HG02938 (cell line): ENCODE measurements around the gene SLC25A28.

Experiments
- ATAC-seq: cut with Tn5 transposase; IDR thresholded peaks from one replicate; pipeline ENCODE4 v1.9.1; 2021; ENCODE audit warnings: mild to moderate bottlenecking, moderate library complexity; ENCODE audit not compliant: unreplicated experiment

Gene SLC25A28

GRCh38 chr10:99593312-99593711, 26.9 kb downstream of the SLC25A28 start:
- ATAC-seq = no peak

GRCh38 chr10:99590799-99591198, 29.4 kb downstream of the SLC25A28 start:
- ATAC-seq = no peak

DNA sequence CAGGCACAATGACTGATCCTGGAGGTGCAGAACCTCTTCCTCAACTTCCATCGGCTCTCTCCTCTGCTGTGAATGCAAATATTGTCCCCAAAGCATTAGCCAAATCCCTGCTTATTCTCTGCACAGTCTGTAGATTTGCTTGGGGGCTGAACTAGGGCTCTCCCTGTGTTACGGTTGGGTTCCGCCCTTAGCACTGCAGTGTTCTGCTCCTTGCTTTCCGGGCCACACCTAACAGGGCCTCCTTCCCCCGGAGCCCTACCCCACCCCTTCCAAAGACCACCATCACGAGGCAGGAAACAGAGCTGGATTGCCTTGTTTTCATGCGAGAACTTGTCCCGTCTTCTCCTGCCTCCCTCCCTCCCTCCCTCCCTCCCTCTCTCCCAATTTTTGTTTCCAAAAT, 36.6 kb downstream of the SLC25A28 start:
- no peak for ATAC-seq

GRCh38 chr10:99582255-99582770, 37.9 kb downstream of the SLC25A28 start:
- no peak for ATAC-seq

DNA sequence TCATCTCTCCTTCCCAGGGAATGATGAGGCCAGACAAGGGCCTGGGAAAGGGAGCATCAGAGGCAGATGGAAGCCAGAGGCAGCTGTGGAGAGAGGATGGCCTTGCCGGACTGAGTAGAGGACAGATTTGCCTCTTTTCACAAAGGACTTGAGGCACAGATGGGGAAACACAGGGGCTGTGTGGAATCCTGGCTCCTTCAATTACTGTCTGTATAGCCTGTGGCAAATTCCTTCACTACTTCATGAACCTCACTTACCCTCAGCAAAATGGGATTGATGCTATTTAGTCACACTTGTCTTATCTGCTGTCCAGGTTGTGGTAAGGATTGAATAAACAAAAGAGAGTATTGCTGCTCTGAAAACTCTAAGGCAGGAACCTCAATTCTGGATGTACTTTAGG, 40.3 kb downstream of the SLC25A28 start:
- ATAC-seq = no peak

DNA sequence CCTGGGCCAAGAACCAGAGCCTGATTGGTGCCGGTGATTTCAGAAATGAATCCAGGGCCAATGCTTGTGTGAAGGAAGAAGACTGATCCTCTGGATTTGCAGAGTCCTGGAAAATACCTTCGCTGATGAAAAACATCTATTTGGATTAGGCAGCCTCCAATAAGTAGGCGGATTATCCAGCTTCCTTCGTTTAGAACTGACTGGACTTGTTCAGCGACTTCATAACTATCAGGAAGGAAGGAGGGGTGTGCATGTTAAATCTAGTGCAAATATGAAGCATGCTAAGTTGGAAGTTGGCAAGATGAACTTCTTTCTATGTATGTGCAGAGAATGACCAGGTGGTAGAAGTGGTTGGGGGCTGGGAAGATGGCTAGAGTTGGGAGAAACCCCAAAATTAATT, 46.4 kb downstream of the SLC25A28 start:
- no peak for ATAC-seq

DNA sequence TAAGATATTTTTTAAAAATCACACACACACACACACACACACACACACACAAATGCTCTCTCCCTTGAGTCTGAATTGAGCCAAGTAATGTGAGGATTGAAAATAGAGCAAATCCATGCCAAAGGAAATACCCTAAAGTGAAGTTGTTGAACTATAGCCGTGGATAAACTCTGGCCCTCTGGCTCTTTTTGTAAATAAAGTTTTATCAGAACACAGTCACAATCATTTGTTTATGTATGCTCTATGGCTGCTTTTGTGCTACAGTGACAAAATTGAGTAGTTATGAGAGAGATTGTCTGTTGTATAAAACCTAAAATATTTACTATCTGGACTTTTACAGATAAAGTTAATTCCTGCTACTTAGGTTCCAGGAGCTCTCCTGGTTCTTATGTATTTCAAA, 48.4 kb downstream of the SLC25A28 start:
- no peak for ATAC-seq

- no peak for ATAC-seq
Observed at GRCh38 chr10:99569961-99570360, 50.3 kb downstream of the SLC25A28 start.

DNA sequence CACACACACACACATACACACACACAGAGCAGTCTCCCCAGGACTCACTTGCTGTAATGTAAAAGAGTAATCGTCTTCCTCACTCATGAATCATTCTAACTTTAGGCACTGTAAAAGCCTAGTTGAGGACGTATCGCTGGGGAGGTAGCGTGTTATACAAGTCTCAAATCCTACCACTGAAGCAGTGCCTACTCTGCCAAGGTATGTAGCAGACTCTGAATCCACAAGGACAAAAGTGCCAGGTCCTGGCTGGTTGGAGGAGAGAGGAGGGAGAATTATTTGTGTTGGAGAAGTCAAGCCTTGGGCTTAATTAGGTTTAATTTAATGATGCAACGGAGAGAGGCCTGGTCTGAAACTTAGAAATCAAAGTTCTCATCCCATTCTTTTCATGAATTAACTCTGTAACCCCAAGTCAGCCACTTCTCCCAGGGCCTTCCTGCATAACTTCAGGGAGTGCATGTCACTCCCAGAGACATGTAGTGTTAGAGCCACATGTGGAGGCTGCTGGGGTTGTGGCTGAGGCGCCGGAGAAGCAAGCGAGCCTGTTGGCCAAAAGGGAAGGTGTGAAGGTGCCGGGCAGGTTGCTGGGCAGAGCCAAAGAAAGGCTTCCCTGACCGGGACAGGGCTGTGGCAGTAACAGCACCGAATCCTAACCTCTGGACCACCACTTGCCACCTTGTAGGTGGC, 50.8 kb downstream of the SLC25A28 start:
- ATAC-seq = no peak

DNA sequence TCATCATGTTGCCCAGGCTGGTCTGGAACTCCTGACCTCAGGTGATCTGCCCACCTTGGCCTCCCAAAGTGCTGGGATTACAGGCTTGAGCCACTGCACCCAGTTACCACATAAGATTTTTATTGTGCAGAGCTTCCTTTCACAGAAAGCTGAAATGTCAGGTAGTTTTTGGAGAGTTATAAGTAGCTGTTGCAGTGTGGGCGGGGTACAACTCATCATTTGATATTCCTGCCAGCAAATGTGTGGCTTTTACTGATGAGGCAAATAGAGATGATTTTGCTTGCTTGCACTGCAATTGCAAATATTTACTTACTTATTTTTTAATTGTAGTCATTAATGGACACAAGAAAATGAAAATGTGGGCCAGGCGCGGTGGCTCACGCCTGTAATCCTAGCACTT, 55.1 kb downstream of the SLC25A28 start:
- ATAC-seq = no peak

DNA sequence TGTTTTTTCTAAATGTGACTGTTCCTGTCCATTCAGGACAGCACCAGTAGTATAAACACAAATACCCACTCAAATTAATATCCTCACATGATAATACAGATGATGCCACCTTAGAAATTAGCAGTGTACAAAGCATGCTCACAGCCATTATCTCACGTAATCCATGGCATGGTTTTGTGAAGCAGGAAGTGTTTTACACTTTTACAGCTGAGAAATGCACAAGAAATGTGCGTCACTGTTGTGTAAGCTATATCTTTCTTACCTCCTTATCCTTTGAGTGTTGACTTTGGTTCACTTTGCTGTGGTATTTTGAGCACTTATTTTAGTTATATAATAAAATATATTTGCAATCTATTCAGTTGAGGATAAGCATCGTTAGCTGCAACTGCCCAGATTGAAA, 55.9 kb downstream of the SLC25A28 start:
- no peak for ATAC-seq

DNA sequence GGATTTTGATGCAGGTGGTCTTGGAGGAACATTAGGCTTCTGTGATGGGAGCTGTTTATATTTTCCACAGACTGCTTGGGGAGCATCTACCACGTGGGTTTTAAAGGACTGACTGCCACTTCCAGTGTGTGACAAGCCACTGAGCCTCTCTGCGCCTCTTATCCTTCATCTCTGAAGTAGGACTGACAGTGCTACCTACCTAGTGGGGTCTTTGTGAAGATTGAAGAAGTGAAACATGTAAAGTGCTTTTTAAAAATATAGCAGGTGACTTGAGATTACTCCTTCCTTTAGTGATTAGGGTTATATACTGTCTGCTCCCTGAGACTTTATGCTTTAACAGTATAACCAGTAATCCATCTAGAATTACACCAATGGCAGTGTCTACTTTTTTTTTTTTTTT, 57.6 kb downstream of the SLC25A28 start:
- no peak for ATAC-seq
